GM13977 (cell line): Measurements from ENCODE around the gene RAB4B.
"Not testable (repeated sequence)": the region's sequence is repeated elsewhere in the genome, so short reads cannot be mapped to it uniquely, and the experiment has no call there.

ENCODE experiments used
- DNase-seq: peaks from one replicate; pipeline ENCODE4 v3.0.0; 2012; ENCODE audit warnings: low spot score
- CTCF ChIP-seq: IDR thresholded peaks from 2 replicates; pipeline ENCODE4 v1.5.1; 2012; ENCODE audit warnings: mild to moderate bottlenecking, control low read depth; ENCODE audit not compliant: insufficient read depth; ENCODE audit errors: extremely low read depth, missing control alignments
- in situ Hi-C: fragments of 300-500 bp; cut with MboI; formaldehyde crosslinking; loops from one replicate; pipeline ENCODE4 v1.12.0; 2022; ENCODE audit warnings: low sequenced_read_pairs, low pct_unique_long_range_greater_than_20kb, mixed read lengths, inconsistent platforms; ENCODE audit not compliant: unreplicated experiment

Gene RAB4B

GRCh38 chr19:40815223-40815622 is 37.2 kb downstream of the RAB4B start:
- in situ Hi-C loops = loop anchor here (10.0 kb wide), 1 partner anchor 160 kb away; no protein-coding TSS in a partner anchor
- DNase-seq = no peak
- TF ChIP-seq CTCF = no peak

- not testable (repeated sequence) for DNase-seq
- in situ Hi-C loops = loop anchor here (10.0 kb wide), 1 partner anchor 164 kb away; no protein-coding TSS in a partner anchor
- TF ChIP-seq CTCF = peak; percentile 35
Measured at GRCh38 chr19:40818480-40819399, 40.7 kb downstream of the RAB4B start.

- in situ Hi-C loops = loop anchor here (10.0 kb wide), 1 partner anchor 165 kb away; no protein-coding TSS in a partner anchor
- TF ChIP-seq CTCF = peak; percentile 65
- not testable (repeated sequence) for DNase-seq
Measured at GRCh38 chr19:40819479-40820234, 41.6 kb downstream of the RAB4B start.

- in situ Hi-C loops = no loop called here
- DNase-seq = no peak
- TF ChIP-seq CTCF = no peak
Measured at GRCh38 chr19:40822161-40822560, 44.1 kb downstream of the RAB4B start.

- DNase-seq, in situ Hi-C loops: not testable (repeated sequence)
Measured at GRCh38 chr19:40822704-40823553, 44.9 kb downstream of the RAB4B start.

- DNase-seq, in situ Hi-C loops: not testable (repeated sequence)
Measured at GRCh38 chr19:40824916-40825315, 46.9 kb downstream of the RAB4B start.

- in situ Hi-C loops, DNase-seq: not testable (repeated sequence)
Measured at GRCh38 chr19:40825460-40826095, 47.5 kb downstream of the RAB4B start.

- DNase-seq, in situ Hi-C loops: not testable (repeated sequence)
Measured at GRCh38 chr19:40826312-40826698, 48.3 kb downstream of the RAB4B start.

- in situ Hi-C loops, DNase-seq: not testable (repeated sequence)
Measured at GRCh38 chr19:40826699-40827385, 48.8 kb downstream of the RAB4B start.
